MCF 10A (cell line): ENCODE results near the gene PTCSC3. TPM values are rescaled to one million over a fixed set of nuclear protein-coding genes. Genes with fewer than 3 reads are reported as not detected.
A peak's percentile ranks its signal among the peaks of the same experiment; 100 is the strongest.

Experiments
- Bru-seq: library from RNA; stranded (reverse); fragments of 400-500 nt; gene quantifications from one replicate; lab custom pipeline; 2021; lab: Mats Ljungman, UMichigan
- BruChase-seq, 2 experiments: library from RNA; stranded (reverse); fragments of 400-500 nt; gene quantifications; one replicate each; lab custom pipeline; 2021; lab: Mats Ljungman, UMichigan
- BruUV-seq: library from RNA; stranded (reverse); fragments of 400-500 nt; replicated peaks from 2 replicates; lab custom pipeline; 2021; lab: Mats Ljungman, UMichigan
- CTCF ChIA-PET: fragments of 300-600 bp; sonication (Branson Sonifier 250); formaldehyde crosslinking; extraction: SDS; loops from one replicate; lab custom pipeline; 2021; ENCODE audit warnings: antibody characterized with exemption, inconsistent platforms; lab: Yijun Ruan, JAX
- POLR2A ChIA-PET: fragments of 300-600, 350-650 bp; sonication (Branson Sonifier 250); formaldehyde crosslinking; extraction: SDS; loops from one replicate; lab custom pipeline; 2020; ENCODE audit warnings: antibody characterized with exemption, inconsistent platforms; lab: Yijun Ruan, JAX
- DNase-seq: peaks from one replicate; pipeline ENCODE4 v3.0.0-alpha.2; 2018; ENCODE audit not compliant: unreplicated experiment
- H3K27ac Mint-ChIP-seq: one replicate; pipeline ENCODE4 v1.8.0; 2022; ENCODE audit warnings: mild to moderate bottlenecking, low read depth, mixed read lengths; ENCODE audit not compliant: unreplicated experiment
- H3K27me3 Mint-ChIP-seq: one replicate; pipeline ENCODE4 v1.8.0; 2022; ENCODE audit warnings: mixed read lengths; ENCODE audit not compliant: insufficient read depth, unreplicated experiment
- H3K36me3 Mint-ChIP-seq: one replicate; pipeline ENCODE4 v1.8.0; 2022; ENCODE audit warnings: mild to moderate bottlenecking, moderate library complexity, mixed read lengths; ENCODE audit not compliant: insufficient read depth, unreplicated experiment
- H3K4me1 Mint-ChIP-seq: one replicate; pipeline ENCODE4 v1.8.0; 2022; ENCODE audit warnings: mixed read lengths; ENCODE audit not compliant: insufficient read depth, unreplicated experiment
- H3K4me3 Mint-ChIP-seq: one replicate; pipeline ENCODE4 v1.8.0; 2022; ENCODE audit warnings: mild to moderate bottlenecking, moderate library complexity, mixed read lengths; ENCODE audit not compliant: unreplicated experiment
- H3K9me3 Mint-ChIP-seq: one replicate; pipeline ENCODE4 v1.8.0; 2022; ENCODE audit warnings: mixed read lengths; ENCODE audit not compliant: unreplicated experiment
- intact Hi-C: fragments of 100-400 bp; cut with micrococcal nuclease; formaldehyde crosslinking; loops from 2 replicates; pipeline ENCODE4 v1.14.1; 2022
- long read RNA-seq: library from polyadenylated mRNA; stranded (forward); transcript quantifications from one replicate; pipeline ENCODE4 v2.0.0, GENCODE V29; 2022
- total RNA-seq: library from RNA; stranded (reverse); gene quantifications from 2 replicates; pipeline ENCODE4 v1.2.3, GENCODE V29; 2022
- TF ChIP-seq, protein P1 (sequence below): fragments of 200-600 bp; IDR thresholded peaks from one replicate; pipeline ENCODE4 v1.8.0; 2022; ENCODE audit warnings: antibody characterized with exemption, mild to moderate bottlenecking; ENCODE audit not compliant: unreplicated experiment

The PTCSC3 gene
- total RNA-seq = not detected in 2 replicates
- Bru-seq, nascent RNA = percentile 3 among the genes with signal in this experiment
- percentile 3 among the genes with signal in this experiment for BruChase-seq, experiment 1, labeled RNA remaining after a 6-hour chase
- percentile 5 among the genes with signal in this experiment for BruChase-seq, experiment 2, labeled RNA remaining after a 2-hour chase
- long read RNA-seq = 0 reads

DNA sequence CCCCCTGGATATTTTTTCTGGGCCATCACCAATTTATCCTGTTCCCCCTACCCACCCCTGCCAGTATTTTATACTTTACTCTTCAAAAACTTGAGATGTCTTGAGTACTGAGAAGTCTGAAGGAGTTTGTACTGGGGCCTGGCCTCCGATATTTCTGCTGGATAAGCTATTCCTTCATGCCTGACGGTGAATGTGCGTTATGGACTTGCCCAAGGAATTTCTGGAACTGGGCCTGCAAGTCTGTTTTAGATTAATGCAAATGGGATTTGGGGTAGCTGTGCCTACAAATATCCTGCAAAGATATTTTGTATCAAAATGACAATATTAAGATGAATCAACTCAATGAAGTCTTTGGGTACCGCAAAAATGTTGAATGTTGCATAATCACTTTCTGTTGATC lies at the start of gene PTCSC3:
Gene PTCSC3, minus strand, starts transcription at position 199 of the 400 bp plus-strand sequence.
- intact Hi-C loops = no loop called here
- Mint-ChIP-seq H3K4me1 (no peaks in the 10 kb centered on the region), H3K27me3 (no peaks in the 10 kb centered on the region), H3K9me3 (no peaks in the 10 kb centered on the region), H3K4me3 (no peak within 1 kb of the TSS), H3K27ac (no peak within 1 kb of the TSS), H3K36me3 (no peaks in the 10 kb centered on the region)
- POLR2A ChIA-PET = no interaction called here
- TF ChIP-seq, protein P1, sequence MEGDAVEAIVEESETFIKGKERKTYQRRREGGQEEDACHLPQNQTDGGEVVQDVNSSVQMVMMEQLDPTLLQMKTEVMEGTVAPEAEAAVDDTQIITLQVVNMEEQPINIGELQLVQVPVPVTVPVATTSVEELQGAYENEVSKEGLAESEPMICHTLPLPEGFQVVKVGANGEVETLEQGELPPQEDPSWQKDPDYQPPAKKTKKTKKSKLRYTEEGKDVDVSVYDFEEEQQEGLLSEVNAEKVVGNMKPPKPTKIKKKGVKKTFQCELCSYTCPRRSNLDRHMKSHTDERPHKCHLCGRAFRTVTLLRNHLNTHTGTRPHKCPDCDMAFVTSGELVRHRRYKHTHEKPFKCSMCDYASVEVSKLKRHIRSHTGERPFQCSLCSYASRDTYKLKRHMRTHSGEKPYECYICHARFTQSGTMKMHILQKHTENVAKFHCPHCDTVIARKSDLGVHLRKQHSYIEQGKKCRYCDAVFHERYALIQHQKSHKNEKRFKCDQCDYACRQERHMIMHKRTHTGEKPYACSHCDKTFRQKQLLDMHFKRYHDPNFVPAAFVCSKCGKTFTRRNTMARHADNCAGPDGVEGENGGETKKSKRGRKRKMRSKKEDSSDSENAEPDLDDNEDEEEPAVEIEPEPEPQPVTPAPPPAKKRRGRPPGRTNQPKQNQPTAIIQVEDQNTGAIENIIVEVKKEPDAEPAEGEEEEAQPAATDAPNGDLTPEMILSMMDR = no peak
- CTCF ChIA-PET = interaction anchor here (1.1 kb wide), 1 partner anchor 974 kb away, joined by 3 read pairs; no protein-coding TSS in a partner anchor
- no peak for DNase-seq
- no TSS peak for BruUV-seq

DNA sequence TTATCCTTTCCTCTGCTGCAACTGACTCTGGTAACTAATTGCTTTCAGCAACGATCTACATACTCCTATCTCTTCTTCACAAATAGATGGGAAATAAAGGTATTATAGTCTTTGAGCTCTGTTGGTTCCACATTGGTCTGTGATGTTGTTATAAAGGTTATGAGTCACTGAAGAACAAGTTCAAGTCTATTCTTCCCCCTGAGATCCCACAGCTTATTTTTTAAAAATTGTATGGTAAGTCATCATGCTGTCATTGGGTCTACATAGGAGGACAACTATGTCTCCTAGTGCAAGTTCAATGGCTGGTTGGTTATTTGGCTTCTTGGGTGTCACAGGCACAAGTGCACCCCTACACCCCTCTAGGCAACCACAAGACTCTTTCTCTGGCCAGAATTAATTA lies 49.6 kb upstream of the PTCSC3 start:
- BruUV-seq = no TSS peak
- POLR2A ChIA-PET = interaction anchor here (0.9 kb wide), 1 partner anchor 8 kb away, joined by 3 read pairs; no protein-coding TSS in a partner anchor
- no peaks in the 10 kb centered on the region for H3K36me3 Mint-ChIP-seq
- intact Hi-C loops = no loop called here
- no peak for DNase-seq
- TF ChIP-seq, protein P1 = no peak
- CTCF ChIA-PET = no interaction called here
- H3K9me3 Mint-ChIP-seq = no peaks in the 10 kb centered on the region
- no peak overlapping the region for H3K4me3 Mint-ChIP-seq
- peaks cover 17% of the 10 kb centered on the region for H3K4me1 Mint-ChIP-seq
- no peaks in the 10 kb centered on the region for H3K27me3 Mint-ChIP-seq
- H3K27ac Mint-ChIP-seq = no peak overlapping the region

DNA sequence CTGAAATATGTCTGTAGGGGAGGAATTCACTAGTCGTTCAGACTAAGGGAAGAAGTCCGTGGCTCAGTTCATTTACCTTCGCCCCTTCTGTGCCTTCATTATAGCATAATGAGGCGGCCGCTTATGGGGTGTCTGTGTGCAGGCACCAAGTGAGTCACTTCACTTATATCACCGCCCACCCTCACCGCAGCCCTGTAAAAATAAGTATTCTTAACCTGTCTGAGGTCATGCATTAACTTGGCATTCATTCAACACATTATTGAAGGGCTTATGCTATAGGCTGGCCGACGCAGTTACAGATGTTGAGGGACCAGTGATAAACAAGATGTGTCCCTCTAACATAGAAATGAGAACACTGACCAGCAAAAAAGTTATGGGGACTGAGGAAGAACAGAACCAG lies 47.7 kb upstream of the PTCSC3 start:
- Mint-ChIP-seq H3K4me3 (no peak overlapping the region), H3K4me1 (peaks cover 17% of the 10 kb centered on the region), H3K27ac (no peak overlapping the region), H3K9me3 (no peaks in the 10 kb centered on the region), H3K27me3 (no peaks in the 10 kb centered on the region), H3K36me3 (no peaks in the 10 kb centered on the region)
- TF ChIP-seq, protein P1 = no peak
- ChIA-PET CTCF (no interaction called here), POLR2A (no interaction called here)
- intact Hi-C loops = no loop called here
- no TSS peak for BruUV-seq
- peak; percentile 32 for DNase-seq

DNA sequence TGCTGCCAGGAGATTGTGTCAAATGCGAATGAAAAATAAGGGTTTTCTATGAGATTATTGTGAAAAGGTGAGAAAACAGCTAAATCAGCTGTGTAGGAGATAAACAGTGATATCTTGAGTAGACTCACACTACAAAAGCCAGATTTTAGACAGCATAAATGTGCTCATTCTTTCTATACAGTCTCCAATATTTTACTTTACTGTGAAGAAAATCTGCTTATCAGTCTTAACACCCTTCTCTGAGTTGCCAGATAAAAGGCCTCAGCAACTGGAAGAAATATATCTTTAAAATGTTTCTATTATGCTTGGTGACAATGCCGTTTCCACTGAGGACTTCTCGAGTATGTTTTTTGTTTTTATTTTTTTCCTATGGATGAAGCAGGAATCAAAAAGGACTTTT lies 47.0 kb upstream of the PTCSC3 start:
- H3K36me3 Mint-ChIP-seq = no peaks in the 10 kb centered on the region
- H3K4me3 Mint-ChIP-seq = no peak overlapping the region
- H3K4me1 Mint-ChIP-seq = peaks cover 14% of the 10 kb centered on the region
- BruUV-seq = no TSS peak
- intact Hi-C loops = no loop called here
- ChIA-PET POLR2A (interaction anchor here (1.3 kb wide), 1 partner anchor 94 kb away, joined by 5 read pairs; no protein-coding TSS in a partner anchor), CTCF (interaction anchor here (0.8 kb wide), 1 partner anchor 381 kb away, joined by 3 read pairs; no protein-coding TSS in a partner anchor)
- H3K9me3 Mint-ChIP-seq = no peaks in the 10 kb centered on the region
- no peak for DNase-seq
- H3K27ac Mint-ChIP-seq = no peak overlapping the region
- TF ChIP-seq, protein P1 = no peak
- H3K27me3 Mint-ChIP-seq = no peaks in the 10 kb centered on the region
